ENCODE results near the gene BET1. TPM values are rescaled to one million over a fixed set of nuclear protein-coding genes. Genes with fewer than 3 reads are reported as not detected.

The BET1 gene
- total RNA-seq, 1 experiment from 2014 or later = 17.2 TPM

DNA sequence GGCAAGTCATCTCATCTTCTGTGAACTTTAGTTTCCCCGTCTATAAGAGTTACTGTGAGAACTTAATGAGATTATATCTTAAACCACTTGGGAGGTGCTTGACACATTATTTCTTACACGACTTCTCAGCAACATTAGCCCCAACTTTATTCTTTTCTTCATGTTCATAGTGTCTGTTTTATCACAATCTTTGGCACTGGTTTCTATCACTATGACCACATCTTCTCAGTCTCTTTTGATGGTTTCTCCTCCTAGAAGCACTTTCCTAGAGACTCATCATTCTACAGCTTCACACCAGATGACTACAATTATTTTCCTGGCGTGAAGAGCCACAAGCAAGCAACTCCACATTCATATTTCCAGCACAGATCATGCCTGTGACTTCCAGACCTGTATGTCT is 26.5 kb upstream of the BET1 start (continued):
- TF ChIP-seq, protein P1, sequence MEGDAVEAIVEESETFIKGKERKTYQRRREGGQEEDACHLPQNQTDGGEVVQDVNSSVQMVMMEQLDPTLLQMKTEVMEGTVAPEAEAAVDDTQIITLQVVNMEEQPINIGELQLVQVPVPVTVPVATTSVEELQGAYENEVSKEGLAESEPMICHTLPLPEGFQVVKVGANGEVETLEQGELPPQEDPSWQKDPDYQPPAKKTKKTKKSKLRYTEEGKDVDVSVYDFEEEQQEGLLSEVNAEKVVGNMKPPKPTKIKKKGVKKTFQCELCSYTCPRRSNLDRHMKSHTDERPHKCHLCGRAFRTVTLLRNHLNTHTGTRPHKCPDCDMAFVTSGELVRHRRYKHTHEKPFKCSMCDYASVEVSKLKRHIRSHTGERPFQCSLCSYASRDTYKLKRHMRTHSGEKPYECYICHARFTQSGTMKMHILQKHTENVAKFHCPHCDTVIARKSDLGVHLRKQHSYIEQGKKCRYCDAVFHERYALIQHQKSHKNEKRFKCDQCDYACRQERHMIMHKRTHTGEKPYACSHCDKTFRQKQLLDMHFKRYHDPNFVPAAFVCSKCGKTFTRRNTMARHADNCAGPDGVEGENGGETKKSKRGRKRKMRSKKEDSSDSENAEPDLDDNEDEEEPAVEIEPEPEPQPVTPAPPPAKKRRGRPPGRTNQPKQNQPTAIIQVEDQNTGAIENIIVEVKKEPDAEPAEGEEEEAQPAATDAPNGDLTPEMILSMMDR (IDR thresholded peaks at IDR 0.05 in 2 of 3, conservative IDR thresholded peaks at IDR 0.05 in 1 of 3; ENCODE audit: borderline replicate concordance in 1 of 3, insufficient read depth in 1 of 3, low read depth in 2 of 3, low read length in 2 of 3) = no peak

DNA sequence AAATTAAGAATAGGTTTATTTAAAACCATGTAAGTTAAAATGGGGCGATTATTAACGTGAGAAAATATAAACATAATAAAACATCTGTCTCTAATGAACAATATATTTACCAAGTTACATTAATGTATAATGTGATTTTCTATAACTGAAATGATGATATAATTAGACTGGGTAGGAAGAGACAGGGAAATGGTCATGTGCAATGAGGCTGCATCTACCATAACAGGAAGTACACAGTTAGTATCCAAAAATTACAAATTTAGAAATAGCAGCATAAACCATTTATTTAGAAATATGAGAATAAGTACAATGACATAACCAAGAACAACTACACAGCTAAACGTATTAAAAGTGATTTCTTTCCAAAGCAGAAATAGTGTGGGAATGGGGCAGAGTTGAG is 25.8 kb upstream of the BET1 start:
- no peaks in the 10 kb centered on the region for H3K9me3 ChIP-seq (ENCODE audit: control insufficient read depth in 1 of 2, insufficient read depth in 1 of 2, low read depth in 1 of 2, low read length in 2 of 2)
- no peak for TF ChIP-seq JUND (IDR thresholded peaks at IDR 0.05)
- TF ChIP-seq TCF7L2 (IDR thresholded peaks at IDR 0.05; ENCODE audit: borderline replicate concordance, extremely low read depth, insufficient read depth, insufficient read length) = no peak
- TF ChIP-seq RAD21 (IDR thresholded peaks at IDR 0.05; ENCODE audit: low read depth) = no peak
- TF ChIP-seq YY1 (IDR thresholded peaks at IDR 0.05; ENCODE audit: extremely low read depth, insufficient replicate concordance, low read depth, low read length) = no peak
- no peak for TF ChIP-seq ZNF274 (IDR thresholded peaks at IDR 0.05; ENCODE audit: low read depth, low read length)
- TF ChIP-seq EZH2phosphoT487 (IDR thresholded peaks at IDR 0.05; ENCODE audit: borderline replicate concordance) = no peak
- no peak for TF ChIP-seq ZFX (IDR thresholded peaks at IDR 0.05)
- CTCF ChIA-PET = no interaction called here
- H2AFZ ChIP-seq (ENCODE audit: low read depth, low read length, poor library complexity, severe bottlenecking) = no peak overlapping the region
- H3K36me3 ChIP-seq (ENCODE audit: control insufficient read depth in 1 of 2, insufficient read depth in 2 of 2, low read length in 2 of 2) = no peaks in the 10 kb centered on the region
- H3K4me2 ChIP-seq (ENCODE audit: low read length) = no peak overlapping the region
- intact Hi-C loops (cut with micrococcal nuclease) = no loop called here
- no TSS peak for BruUV-seq (replicated peaks)
- RAD21 ChIA-PET (ENCODE audit: low non-redundant PET in 1 of 2, low total read pairs in 2 of 2, uncharacterized antibody in 2 of 2, unreplicated experiment in 2 of 2) = no interaction called here
- POLR2A ChIA-PET = no interaction called here
- H3K27ac ChIP-seq (ENCODE audit: low read depth, low read length) = no peak overlapping the region
- H3K79me2 ChIP-seq (ENCODE audit: insufficient read depth, low read length) = no peaks in the 10 kb centered on the region
- H3K4me3 ChIP-seq (replicated peaks in 1 of 2; ENCODE audit: low read depth in 1 of 2, low read length in 2 of 2) = no peak overlapping the region
- H3K27me3 ChIP-seq (ENCODE audit: insufficient read depth, low read length) = peaks cover 38% of the 10 kb centered on the region
- no peak for DNase-seq (ENCODE audit: low read depth, low spot score)
- ATAC-seq = no peak
- H3K9ac ChIP-seq (ENCODE audit: low read length) = no peak overlapping the region
- H3K9me2 ChIP-seq (ENCODE audit: insufficient read depth) = no peaks in the 10 kb centered on the region
- H3K4me1 ChIP-seq (ENCODE audit: control insufficient read depth in 1 of 2, insufficient read depth in 2 of 2, low read length in 2 of 2) = no peaks in the 10 kb centered on the region
- no peaks in the 10 kb centered on the region for H4K20me1 ChIP-seq (ENCODE audit: insufficient read depth)

All from HCT116 (cell line).